ENCODE measurements around the gene KRT80.

KRT80 gene

DNA sequence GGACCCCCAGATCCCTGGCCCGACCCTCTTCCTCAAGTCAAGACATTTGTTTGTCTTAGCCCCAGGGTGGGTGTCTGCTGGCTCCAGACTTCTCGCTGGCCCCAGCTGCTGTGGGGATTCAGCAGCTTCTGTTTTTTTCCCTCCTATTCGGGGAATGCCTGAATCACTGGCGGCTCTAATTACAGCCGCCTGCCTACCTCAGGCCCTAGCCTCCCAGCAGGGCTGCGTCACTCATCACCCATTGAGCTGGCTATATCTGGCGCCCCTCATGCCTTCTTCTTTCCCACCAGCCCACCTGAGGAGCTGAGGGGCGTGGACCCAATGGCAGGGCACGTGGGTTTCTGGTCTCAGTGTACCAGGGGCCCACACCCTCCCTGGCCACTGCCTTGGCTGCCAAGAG is 10.1 kb downstream of the KRT80 start:
- DNase-seq (ENCODE audit: extremely low read depth in 1 of 2, low read depth in 1 of 2): no peak

- DNase-seq (ENCODE audit: extremely low read depth in 1 of 2, low read depth in 1 of 2): no peak
Measured at GRCh38 chr12:52180971-52181628, 10.7 kb downstream of the KRT80 start.

GRCh38 chr12:52179396-52179973 is 12.3 kb downstream of the KRT80 start:
- DNase-seq (ENCODE audit: extremely low read depth in 1 of 2, low read depth in 1 of 2): no peak

- no peak for DNase-seq (ENCODE audit: extremely low read depth in 1 of 2, low read depth in 1 of 2)
Measured at GRCh38 chr12:52178984-52179383, 12.8 kb downstream of the KRT80 start.

- DNase-seq (ENCODE audit: extremely low read depth in 1 of 2, low read depth in 1 of 2): no peak
Measured at GRCh38 chr12:52178443-52178842, 13.4 kb downstream of the KRT80 start.

DNA sequence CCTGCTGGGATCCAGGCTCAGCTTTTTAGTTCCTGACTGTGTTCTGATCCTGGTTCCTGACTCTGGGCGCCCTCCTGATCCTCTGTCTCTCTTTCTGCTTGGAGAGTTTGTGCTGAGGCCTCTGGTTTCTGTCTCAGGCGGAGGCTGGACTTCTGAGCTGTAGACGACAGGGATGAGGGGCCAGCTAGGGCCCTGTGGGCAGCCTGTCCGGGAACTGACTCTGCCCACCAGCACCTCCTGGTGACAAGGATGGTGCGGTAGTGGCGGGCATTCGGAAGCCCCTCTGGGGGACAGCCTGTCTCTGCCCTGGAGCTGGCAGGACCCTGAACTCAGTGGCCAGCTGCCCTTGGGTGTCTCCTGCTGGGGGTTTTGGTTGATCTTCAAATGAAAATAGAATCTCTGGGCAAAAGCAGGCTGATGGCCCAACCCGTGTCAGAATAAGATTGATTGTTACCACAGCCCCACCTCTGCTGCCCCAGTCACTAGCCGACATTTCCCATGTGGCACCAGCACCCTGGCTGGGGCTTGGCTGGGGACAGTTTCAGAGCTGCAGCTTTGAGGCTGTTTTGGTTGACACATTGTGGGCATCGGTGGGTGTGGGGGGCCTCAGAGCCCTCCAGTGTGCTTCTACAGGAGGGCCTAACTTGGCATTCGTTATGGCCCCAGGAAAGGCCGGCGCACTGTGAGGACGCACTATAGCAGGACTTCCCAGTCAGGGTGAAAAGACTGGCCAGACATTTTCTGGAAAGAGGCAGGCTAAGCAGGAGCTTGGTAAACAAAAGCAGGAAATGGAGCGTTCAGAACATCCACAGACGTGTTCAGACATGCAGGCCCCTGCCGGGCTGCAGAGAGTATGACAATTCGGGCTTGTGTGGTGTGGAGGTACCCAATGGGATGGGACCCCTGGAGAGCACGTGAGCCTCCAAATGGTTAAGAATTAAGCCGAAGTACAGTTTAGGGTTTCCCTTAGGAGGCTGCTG is 16.2 kb downstream of the KRT80 start:
- no peak for DNase-seq (ENCODE audit: extremely low read depth in 1 of 2, low read depth in 1 of 2)

GRCh38 chr12:52173526-52173925 is 18.3 kb downstream of the KRT80 start:
- DNase-seq (ENCODE audit: extremely low read depth in 1 of 2, low read depth in 1 of 2): no peak

GRCh38 chr12:52172956-52173355 is 18.9 kb downstream of the KRT80 start:
- no peak for DNase-seq (ENCODE audit: extremely low read depth in 1 of 2, low read depth in 1 of 2)

GRCh38 chr12:52171950-52172512 is 19.8 kb downstream of the KRT80 start:
- DNase-seq (ENCODE audit: extremely low read depth in 1 of 2, low read depth in 1 of 2): no peak

- DNase-seq (ENCODE audit: extremely low read depth in 1 of 2, low read depth in 1 of 2): no peak
Measured at GRCh38 chr12:52170827-52171226, 21.0 kb downstream of the KRT80 start.

DNA sequence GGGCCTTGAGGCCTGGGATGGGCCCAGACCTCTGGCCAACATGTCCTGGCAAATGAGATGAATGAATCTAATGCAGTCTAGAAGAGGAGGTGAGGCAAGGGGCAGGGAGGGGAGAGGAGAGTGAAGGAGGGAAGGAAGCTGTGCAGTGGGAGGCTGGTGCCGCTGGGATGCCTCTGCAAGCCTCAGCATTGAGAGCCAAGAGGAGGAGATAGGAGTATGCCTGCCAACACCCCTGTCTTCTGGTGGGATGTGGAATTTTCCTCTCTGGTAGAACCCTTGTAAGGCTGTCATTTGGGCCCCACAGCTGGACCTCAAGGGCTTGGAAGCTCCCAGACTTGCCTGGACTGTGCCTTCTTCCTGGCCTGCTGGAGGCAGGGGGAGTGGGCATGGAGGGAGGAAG is 21.9 kb downstream of the KRT80 start:
- no peak for DNase-seq (ENCODE audit: extremely low read depth in 1 of 2, low read depth in 1 of 2)

DNA sequence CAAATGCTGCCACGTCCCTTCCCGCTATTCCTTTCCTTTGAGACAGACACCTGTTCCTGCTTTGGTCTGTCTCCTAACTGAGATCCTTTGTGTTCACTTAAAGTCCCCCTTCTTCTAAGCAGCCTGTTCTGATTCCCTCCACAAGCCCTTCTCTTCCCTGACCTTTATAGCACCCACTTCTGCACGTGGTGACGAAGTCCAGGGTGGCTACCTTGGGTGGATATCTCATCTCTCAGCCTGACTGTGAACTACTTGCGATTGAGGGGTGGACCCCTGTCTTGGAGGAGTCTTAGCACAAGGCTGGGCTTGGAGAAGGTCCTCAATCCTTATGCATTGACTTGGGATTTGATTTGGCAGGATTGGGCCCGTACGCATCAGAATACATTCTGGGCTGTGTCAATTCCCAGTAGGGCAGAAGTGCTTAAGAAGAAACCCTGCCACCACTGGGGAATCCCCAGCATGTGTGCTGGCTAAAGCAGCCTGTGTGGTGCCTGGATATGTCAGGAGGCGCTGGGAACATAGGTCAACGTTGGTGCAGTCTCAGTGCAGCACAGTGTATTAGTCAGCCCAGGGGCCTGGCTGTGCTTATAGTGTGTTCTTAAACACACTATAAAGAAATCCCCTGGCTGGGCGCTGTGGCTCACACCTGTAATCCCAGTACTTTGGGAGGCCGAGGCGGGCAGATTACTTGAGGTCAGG is 23.6 kb downstream of the KRT80 start:
- no peak for DNase-seq (ENCODE audit: extremely low read depth in 1 of 2, low read depth in 1 of 2)

DNA sequence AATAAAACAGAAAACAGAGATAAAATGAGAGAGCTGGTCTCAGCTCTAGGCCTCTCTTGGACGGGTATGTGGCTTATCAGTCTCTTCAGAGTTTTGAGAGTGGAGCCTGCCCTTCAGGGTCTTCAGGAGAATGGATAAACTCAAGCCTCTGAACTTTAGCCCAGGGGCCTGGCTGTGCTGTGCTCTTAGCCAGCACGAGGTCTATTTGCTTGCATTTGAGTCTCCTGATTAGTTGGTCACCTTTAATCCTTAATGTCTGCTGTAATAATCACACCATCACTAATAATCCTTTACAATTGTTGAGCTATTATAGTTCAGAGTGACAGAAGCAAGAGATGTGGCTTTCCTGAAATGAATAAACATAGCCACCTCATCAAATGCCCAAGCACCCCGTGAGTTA is 24.3 kb downstream of the KRT80 start:
- no peak for DNase-seq (ENCODE audit: extremely low read depth in 1 of 2, low read depth in 1 of 2)

DNA sequence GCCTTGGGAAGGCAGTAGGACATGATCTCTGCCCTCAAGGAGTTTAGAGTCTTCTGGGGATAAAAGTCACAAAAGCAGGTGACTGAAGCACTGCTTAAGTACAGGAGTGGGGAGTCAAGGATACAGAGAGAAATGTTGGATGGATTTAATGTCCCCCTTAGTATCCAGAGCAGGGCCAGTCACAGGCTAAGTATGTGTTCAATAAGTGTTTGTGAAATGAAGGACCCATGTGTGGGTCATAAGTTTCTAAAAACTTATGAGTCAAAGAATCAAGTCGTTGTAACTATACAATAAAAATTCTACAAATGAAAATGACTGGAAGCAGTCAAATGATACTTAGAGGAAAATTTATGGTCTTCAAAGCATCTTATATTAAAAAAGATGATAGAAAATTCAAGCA is 25.1 kb downstream of the KRT80 start:
- DNase-seq (ENCODE audit: extremely low read depth in 1 of 2, low read depth in 1 of 2): no peak

DNA sequence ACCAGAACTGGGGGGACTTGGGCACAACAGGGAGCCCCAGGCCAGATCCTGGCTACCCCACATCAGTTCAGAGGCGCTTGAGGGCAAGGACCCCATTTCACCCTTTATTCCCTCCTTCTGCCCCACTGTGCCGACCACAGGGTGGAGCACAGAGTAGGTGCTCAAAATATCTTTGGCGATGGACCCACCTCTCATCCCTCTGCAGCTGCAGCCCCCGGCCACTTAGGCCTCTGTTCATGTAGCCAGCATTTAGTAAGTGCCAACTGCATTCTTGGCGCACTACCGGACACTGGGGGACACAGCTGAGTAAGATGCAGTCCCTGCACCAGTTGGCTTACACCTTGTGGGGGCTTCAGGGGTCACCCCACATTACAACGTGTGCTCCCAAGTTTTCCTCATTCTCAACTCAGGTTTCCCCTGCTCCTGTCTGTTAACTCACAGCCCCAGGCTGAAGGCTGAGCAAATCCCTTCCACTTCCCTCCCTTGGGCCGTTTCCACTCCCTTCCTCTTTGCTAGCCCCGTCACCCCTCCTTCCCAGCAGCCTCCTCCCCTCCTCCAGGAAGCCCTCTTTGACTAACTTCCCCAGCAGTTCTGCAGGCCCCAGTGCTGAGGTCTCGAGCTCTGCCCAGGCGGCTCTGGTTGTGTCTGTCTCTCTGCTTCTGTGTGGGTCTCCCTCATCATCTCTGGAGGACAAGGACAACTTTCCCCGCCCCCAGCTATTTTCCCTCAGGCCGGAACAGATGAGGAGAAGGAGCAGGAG is 26.5 kb downstream of the KRT80 start:
- no peak for DNase-seq (ENCODE audit: extremely low read depth in 1 of 2, low read depth in 1 of 2)

DNA sequence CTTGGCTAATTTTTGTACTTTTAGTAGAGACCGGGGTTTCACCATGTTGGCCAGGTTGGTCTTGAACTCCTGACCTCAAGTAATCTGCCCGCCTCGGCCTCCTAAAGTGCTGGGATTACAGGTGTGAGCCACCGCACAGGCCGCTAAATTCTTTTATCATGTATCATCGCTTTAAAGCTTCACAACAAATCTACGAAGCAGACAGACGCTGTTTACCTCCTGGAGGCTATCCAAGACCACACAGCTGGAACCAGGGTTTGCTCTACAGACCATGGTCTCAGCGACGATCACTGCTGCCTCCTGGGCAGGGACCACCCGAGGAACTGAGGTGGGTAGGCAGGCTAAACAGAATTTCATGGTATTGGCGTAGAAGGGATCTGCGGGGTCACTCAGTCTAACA is 27.2 kb downstream of the KRT80 start:
- DNase-seq (ENCODE audit: extremely low read depth in 1 of 2, low read depth in 1 of 2): no peak

DNA sequence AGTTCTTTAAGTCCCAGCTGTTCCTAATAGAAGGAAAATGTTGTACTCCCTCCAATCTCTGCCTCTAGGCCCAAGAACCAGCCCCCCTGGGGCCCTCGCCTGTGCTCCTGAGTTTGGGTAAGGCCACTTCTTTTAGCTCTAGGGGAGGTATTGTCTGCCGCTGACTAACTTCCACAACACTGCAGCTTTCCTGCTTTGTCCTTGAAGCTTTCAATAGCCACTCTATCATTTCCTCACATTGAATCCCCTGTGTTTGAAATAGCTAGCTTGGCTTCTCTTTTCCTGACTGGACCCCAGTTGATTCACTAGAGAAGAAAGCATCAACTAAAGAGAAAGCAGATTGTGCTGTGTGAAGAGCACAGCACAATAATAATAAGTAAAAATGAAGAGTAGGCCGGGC is 28.8 kb downstream of the KRT80 start:
- no peak for DNase-seq (ENCODE audit: extremely low read depth in 1 of 2, low read depth in 1 of 2)

DNA sequence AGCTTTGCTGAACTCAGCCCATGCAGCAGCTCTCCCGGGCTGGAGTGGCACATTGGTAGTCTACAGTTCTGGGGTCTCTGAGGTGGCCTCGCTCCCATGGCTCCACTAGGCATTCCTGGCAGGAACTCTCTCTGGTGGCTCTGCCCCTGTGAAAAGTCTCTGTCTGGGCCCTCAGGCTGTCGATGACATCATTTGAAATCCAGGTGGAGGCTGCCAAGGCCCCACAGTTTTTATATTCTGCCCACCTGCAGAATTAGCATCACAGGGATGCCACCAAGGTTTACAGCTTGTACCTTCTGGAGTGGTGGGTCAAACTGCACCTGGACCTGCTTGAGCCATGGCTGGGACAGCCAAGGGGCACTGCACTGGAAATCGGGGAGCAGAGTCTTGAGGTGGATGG is 31.6 kb downstream of the KRT80 start:
- no peak for DNase-seq (ENCODE audit: extremely low read depth in 1 of 2, low read depth in 1 of 2)

DNA sequence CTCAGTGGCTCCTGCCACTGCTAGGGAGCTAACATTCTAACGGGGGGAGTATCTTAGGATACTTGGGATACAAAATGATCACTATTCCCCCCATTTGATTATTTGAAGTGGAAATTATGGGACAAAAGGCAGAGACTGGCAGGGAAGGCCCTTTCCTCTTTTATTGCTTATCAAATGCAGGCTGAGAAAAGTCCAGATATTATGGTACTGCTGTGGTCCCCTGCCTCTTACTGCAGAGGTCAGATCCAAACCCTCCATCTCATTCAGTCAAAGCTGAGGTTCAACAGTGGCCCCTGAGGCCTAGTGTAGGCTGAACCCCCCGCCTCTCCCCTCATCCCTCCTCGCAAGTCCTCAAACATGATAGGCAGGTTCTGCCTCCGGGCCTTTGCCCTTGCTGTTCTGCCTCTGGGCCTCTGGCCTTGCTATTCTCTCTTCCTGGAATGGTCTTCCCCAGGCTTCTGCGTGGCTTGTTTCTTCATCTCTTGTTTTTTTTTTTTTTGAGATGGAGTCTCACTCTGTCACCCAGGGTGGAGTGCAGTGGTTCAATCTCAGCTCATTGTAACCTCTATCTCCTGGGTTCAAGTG is 34.2 kb downstream of the KRT80 start:
- no peak for DNase-seq (ENCODE audit: extremely low read depth in 1 of 2, low read depth in 1 of 2)

Measured in stimulated activated CD8-positive, alpha-beta memory T cell treated with anti-CD3 and anti-CD28 coated beads, Interleukin-7, amount 100 ng/mL, for 48 hours (primary cell).